Measurements from ENCODE around the gene VWA5B1.

VWA5B1 gene

GRCh38 chr1:20371411-20371810, 80.7 kb downstream of the VWA5B1 start:
- no peak for FAIRE-seq

GRCh38 chr1:20371883-20372282, 81.2 kb downstream of the VWA5B1 start:
- no peak for FAIRE-seq

- FAIRE-seq = no peak
Measured at GRCh38 chr1:20372676-20373075, 82.0 kb downstream of the VWA5B1 start.

- FAIRE-seq = no peak
Measured at GRCh38 chr1:20373286-20373685, 82.6 kb downstream of the VWA5B1 start.

GRCh38 chr1:20373764-20374163, 83.1 kb downstream of the VWA5B1 start:
- FAIRE-seq = no peak

- FAIRE-seq = no peak
Measured at GRCh38 chr1:20375563-20375962, 84.9 kb downstream of the VWA5B1 start.

GRCh38 chr1:20376171-20376570, 85.5 kb downstream of the VWA5B1 start:
- no peak for FAIRE-seq

- FAIRE-seq = no peak
Measured at GRCh38 chr1:20376880-20377494, 86.3 kb downstream of the VWA5B1 start.

GRCh38 chr1:20377516-20378270, 87.0 kb downstream of the VWA5B1 start:
- no peak for FAIRE-seq

GRCh38 chr1:20379075-20379474, 88.4 kb downstream of the VWA5B1 start:
- no peak for FAIRE-seq

GRCh38 chr1:20380175-20380574, 89.5 kb downstream of the VWA5B1 start:
- FAIRE-seq = no peak

- FAIRE-seq = no peak
Measured at GRCh38 chr1:20380616-20381035, 90.0 kb downstream of the VWA5B1 start.

GRCh38 chr1:20381045-20381641, 90.5 kb downstream of the VWA5B1 start:
- no peak for FAIRE-seq

- no peak for FAIRE-seq
Measured at GRCh38 chr1:20381961-20382360, 91.3 kb downstream of the VWA5B1 start.

GRCh38 chr1:20382711-20383110, 92.0 kb downstream of the VWA5B1 start:
- FAIRE-seq = no peak

- FAIRE-seq = no peak
Measured at GRCh38 chr1:20383631-20384030, 93.0 kb downstream of the VWA5B1 start.

- no peak for FAIRE-seq
Measured at GRCh38 chr1:20385630-20386029, 95.0 kb downstream of the VWA5B1 start.

- no peak for FAIRE-seq
Measured at GRCh38 chr1:20386323-20387081, 95.8 kb downstream of the VWA5B1 start.

GRCh38 chr1:20389571-20389970, 98.9 kb downstream of the VWA5B1 start:
- FAIRE-seq = no peak

GRCh38 chr1:20390589-20391331, 100.1 kb downstream of the VWA5B1 start:
- FAIRE-seq = no peak

- FAIRE-seq = no peak
Measured at GRCh38 chr1:20395255-20395654, 104.6 kb downstream of the VWA5B1 start.

GRCh38 chr1:20398744-20399143, 108.1 kb downstream of the VWA5B1 start:
- no peak for FAIRE-seq

GRCh38 chr1:20399196-20399595, 108.5 kb downstream of the VWA5B1 start:
- no peak for FAIRE-seq
